GM20431 (cell line): ENCODE results near the gene CNIH3.
"Not testable (repeated sequence)": the region's sequence is repeated elsewhere in the genome, so short reads cannot be mapped to it uniquely, and the experiment has no call there.

Source experiments
- in situ Hi-C: fragments of 300-500 bp; cut with MseI, MboI; formaldehyde crosslinking; loops from one replicate; pipeline ENCODE4 v1.15.0; 2020; ENCODE audit warnings: low sequenced_read_pairs; ENCODE audit not compliant: unreplicated experiment

CNIH3 gene

DNA sequence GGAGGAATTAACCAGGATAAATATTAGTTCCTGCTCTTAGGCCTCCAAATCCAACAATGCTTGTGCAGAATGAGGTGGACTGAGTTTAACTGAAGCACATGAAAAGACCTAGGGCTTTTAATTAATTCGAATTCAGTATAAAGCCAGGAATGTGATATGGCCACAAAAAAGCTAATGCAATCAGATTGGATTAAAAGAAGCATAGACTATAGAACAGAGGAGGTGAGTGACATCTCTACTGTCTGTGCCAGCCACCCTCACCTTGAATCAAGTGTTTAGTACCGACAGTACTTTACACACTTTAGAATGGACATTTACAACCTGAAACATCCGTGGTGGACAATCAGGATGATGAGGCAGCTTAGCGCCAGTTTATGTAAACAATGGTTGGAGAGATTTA is 62.1 kb downstream of the CNIH3 start:
- in situ Hi-C loops: no loop called here

DNA sequence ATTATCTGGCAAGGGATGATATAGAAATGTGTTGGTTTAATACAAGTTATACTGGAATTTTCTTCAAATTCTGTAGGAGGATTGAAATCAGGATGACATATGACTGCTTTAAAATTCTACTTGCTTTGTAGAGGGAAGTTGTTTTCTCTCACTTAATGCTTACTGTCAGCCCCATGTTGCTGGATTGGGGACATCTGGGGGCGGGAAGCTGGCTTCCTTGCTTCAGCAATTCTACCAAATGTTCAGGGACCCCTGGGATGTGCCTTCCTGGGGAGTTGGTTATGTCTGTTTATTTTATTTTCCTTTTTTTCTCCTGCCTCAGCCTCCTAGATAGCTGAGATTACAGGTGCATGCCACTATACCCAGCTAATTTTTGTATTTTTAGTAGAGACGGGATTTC is 63.5 kb downstream of the CNIH3 start:
- in situ Hi-C loops: no loop called here

DNA sequence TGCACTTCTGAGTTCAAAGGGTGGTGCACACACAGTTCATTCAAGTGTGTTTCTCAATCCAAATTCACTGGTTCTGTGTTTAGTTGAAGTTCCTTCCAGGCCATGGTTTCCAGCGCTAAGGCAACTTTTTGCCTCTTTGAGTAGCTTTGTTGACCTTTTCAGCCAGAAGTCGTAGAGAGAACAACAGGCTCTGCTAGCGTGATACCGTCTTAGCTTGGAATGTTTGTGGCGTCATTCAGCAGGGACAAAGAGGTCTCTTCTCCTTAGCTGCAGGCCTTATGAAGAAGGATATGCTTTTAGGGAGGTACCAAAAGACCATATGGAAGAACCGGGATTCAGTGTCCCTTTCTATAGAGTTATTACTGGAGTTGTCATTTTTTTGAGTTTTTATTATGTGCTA is 65.7 kb downstream of the CNIH3 start:
- in situ Hi-C loops: no loop called here

DNA sequence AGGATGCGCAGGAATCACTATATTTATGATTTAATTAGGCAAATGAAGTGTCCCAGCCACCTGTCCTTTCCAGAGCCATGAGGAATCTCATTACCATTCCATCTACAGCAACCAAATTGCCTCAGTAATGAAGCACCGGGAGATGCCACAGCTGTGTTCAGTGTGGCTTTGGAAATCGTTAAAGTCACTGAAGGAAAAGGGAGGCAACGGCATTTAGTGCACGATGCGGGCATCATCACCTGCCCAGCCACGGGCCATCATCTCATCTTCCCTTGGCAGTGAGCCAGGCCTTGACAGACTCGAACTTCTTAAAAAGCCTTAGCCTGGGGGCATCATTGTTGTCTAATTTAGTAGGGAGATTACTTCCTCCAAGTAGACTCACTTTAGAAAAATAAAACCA is 67.8 kb downstream of the CNIH3 start:
- in situ Hi-C loops: no loop called here

DNA sequence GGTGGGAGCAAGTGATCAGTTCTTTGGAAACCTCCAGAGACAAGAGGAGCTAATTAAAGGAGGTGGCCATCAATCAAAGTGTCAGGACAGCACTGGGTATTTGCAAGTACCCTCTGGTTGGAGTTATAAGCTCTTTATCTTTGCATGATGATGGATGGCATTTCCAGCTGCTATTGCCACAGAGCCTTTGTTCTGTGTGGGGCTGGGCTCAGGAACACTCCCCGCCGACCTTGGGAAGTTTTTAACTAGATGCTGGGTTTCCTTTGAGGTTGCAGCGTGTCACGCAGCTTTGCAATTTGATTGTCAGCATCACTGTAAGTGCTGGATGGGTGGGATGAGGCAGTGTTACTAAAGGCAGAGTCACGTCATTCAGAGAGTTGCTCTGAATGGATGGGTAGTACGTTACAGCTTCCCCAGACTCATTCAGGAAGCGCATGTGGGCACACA is 68.9 kb downstream of the CNIH3 start:
- in situ Hi-C loops: no loop called here

DNA sequence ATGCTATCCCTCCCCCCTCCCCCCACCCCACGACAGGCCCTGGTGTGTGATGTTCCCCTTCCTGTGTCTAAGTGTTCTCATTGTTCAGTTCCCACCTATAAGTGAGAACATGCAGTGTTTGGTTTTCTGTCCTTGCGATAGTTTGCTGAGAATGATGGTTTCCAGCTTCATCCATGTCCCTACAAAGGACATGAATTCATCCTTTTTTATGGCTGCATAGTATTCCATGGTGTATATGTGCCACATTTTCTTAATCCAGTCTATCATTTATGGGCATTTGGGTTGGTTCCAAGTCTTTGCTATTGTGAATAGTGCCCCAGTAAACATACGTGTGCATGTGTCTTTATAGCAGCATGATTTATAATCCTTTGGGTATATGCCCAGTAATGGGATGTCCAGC is 70.0 kb downstream of the CNIH3 start:
- in situ Hi-C loops: not testable (repeated sequence)

DNA sequence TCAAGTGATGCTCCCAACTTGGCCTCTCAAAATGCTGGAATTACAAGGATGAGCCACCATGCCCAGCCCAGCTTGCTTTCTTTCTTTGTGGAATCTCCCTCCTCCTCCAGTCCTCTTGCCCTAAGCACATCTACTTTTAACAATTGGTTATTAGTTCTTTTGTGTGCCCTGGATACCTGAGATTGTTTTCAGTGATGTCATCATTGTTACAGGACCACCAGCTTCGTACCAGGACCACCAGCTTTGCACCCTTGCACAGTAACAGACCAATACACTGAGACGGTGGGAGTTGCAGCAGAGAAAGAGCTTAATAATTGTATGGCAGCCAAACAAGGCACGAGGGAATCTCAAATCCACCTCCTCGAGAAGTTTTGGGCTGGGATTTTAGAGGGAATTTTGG is 71.3 kb downstream of the CNIH3 start:
- in situ Hi-C loops: no loop called here

DNA sequence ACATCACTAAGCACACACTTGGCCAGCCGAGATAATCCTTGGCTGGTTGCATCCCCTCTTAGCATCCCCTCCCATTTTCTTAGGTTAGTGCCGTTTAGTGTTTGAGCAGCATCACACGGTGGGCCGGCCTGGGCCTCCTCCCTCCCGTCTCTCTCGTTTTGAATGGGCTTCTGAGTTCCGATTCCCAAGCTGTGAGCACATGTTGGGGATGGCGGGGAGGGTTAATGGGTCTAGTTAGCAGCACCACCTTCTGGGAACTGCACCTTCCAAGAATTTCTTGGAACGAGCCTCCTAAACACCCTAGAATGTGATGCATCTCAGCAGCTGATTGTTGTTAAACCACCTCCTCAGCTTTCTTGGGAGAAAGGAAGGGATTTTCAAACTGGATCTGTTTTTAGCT is 73.3 kb downstream of the CNIH3 start:
- in situ Hi-C loops: no loop called here

DNA sequence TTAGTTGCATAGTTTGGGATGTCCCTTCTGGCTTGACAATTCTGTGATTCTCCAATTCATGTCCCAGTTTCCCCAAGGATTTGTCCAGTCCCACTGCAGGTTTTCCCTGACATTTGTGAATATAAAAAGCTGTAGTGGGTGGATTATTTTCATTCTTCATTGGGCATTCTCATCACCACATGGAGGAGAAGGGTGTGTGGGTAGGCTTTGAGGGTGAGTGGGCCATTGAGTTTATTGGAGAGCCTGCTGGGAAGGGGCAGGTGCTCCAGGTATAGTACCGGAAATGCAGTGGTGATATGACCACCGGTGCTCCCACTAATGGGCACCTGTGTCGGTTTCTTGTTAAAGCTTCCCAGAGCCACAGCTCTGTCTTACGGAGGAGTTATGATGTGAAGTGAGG is 74.5 kb downstream of the CNIH3 start:
- in situ Hi-C loops: no loop called here

DNA sequence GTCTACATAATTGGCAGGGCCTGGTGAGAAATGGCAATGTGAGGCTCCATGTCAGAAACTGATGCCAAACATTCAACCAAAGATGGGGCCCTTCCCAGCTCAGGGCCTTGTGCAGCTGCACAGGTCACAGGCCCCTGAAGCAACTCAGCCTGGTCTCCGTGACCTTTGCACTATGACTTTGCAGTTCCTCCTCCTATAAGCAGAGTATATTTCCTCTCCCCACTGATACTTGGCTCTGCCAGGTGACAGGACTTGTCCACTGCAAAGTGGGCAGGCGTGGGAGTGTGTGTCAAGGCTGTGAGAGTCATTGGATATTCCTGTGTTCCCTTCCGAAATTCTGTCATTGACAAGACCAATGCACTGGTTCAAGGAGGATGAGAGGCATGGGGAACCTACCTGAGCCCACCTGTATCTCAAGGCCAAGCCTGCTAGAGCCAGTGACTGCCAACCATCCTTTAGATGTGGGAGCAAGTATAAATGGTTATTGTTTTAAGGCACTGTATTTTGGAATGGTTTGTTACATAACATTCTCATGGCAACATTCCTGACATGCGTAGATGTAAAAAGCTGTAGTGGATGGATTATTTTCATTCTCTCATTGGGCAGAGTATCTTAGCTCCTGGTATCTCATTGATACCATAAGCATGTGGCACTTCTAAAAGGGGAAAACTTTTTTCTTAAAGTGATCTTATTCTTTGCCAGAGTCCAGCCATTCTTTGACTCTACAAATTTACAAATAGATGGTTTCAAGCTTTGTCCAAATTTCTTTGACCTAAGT is 75.2 kb downstream of the CNIH3 start:
- in situ Hi-C loops: no loop called here

DNA sequence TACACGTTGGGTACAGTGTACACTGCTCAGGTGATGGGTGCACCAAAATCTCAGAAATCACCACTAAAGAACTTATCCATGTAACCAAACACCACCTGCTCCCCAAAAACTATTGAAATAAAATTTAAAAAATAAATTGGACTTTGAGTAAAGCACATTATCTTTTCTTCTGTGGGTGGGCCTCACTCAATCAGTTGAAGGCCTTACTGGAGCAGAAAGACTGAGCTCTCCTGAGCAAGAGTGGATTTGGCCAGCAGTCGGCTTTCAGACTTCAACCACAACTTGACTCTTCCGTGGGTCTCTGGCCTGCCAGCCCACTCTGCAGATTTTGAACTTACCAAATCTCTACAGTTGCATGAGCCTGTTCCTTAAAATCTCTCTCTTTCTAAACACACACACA is 78.9 kb downstream of the CNIH3 start:
- in situ Hi-C loops: no loop called here

DNA sequence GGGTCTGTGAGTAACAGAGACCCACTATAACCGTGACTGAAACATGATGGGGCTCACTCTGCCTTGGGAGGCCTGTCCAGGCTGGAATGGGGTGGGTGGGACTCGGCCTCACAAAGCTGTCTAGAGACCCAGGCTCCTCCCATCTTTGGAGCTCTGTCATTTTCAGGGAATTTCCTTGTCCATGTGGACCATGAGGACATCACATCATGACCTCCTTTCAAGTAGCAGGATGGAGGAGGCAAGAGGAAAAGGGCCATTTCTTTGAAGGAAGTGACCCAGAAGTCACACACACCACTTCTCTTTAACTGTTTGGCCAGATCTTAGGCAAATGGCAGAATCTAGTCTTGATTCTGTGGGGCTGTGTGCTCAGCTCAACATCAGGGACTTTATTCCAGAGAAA is 79.9 kb downstream of the CNIH3 start:
- in situ Hi-C loops: no loop called here

DNA sequence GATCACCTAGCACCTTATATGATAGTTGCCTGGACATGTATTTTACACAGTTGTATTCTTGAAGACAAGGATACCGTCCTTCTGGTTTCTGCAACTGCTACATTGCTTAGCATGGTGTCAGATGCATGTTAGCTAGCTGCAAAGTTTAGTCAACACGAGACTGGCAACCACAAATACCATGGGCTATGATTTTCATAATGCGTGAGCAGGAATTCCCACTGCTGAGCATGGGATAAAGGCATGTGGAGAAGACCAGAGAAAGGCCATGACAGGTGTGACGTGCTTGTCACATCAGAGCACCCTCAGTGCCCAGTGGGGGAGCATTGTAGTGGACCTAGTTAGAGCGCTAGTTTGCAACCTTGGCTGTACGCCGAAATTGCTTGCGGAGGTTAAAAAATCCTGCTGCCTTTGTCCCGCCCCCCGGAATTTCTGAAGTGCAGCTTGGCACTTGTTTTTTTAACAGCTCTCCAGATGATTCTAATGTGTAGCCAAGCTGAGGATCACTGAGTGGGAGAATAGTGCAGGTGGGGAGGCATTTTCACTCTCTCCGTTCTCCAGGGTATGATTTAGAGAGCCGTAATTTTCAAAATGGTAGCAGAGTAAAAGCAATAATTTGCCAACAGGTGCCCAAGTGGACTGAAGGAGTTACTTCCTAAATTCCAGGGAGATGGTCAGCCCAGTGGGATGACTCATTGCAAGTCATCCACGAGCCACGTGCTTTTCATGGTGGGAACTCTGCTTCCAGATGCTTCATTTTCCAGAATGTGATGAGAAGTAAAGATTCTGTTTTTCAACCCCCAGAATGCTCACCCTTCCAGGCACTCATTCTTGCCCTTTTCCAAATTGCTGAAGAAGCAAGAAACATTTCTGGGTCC is 81.0 kb downstream of the CNIH3 start:
- in situ Hi-C loops: no loop called here

DNA sequence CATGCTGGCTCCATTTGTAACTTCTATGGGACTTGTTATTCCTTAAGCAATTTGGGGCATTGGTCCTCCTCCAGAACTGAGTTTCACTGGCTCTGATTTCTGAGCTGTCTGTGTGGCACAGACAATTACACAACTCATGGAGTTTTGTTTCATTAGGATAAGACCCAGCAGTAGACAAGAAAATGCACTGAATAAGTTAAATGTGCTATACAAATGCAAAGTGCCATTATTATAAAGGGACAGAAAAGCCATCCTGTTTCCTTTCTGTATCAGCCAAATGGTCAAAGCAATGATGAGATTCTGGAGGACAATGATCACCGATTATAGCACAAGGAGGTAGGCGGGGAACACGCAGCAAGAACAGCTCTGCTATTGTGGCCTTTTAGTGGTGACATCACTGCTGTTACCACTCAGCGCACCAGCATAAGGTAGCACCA is 81.9 kb downstream of the CNIH3 start:
- in situ Hi-C loops: no loop called here

DNA sequence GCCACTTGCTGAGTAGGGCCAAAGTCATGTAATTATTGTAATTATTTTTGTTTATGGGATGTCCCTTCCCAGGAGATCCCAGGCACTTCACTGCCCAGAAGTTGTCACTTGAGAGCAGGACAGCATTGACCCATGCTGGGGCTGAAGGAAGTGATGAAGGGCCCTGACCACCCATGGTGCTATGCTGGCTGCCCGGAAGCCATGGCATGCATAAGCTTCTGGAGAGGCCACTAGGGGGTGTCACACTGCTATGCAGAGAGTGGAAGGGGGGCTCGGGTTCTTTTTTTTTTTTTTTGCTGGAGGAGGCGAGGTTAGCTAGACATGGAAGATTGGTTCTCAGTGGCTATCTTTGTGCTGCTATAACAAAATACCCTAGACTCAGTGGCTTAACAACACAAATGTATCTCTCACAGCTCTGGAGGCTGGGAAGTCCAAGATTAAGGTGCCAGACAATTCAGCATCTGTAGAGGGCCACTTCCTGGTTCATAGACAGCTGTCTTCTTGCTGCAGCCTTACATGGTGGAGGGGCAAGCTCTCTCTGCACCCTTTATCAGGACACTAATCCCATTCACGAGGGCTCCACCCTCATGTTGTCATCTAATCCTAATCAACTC is 84.9 kb downstream of the CNIH3 start:
- in situ Hi-C loops: loop anchor here (10.0 kb wide), 1 partner anchor 154 kb away; no protein-coding TSS in a partner anchor

DNA sequence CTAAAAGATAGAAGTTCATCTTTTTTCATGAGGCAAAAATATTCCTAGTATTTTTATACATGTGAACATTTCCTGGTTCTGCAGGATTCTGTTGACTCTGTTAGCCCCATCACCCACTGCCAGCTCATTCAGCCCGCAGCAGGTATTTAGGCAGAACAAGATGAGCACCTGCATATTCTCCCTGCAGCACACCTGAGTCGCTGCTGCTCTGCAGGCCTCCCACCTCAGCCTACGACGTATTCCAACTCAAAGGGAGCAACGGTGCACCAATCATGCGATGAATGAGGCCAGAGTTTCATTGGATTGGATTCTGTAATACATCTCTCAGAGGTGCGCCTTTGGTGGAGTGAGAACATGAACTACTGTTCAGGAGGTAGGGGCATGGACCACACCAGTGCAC is 87.6 kb downstream of the CNIH3 start:
- in situ Hi-C loops: loop anchor here (10.0 kb wide), 1 partner anchor 151 kb away; no protein-coding TSS in a partner anchor

DNA sequence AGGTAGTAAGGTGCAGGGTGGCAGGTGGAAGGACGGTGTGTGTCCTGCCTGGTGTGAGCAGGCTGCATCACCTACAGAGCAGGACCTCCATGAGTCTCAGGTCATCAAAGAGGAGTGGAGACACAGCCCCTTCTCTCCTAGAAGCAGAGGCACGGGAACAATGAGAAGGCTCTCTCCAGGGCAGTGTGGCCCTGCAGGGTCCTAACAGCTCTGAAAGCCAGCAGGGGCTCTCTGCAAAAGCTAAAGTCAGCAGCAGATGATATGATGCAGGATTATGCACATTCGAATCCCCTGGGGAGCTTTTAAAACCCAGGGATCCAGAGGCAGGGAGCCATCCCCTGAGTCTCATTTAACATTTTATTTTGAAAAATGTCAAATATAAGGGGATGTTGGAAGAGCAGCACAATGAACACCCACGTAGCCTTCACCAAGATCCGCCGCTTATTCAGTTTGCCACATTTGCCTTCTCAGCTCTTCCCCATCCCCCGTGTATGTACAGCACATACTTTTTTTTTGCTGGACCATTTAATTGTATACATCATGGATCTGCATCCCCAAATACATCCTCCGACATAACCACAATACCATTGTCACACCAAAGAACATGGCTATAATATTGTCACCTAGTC is 88.1 kb downstream of the CNIH3 start:
- in situ Hi-C loops: loop anchor here (10.0 kb wide), 1 partner anchor 151 kb away; no protein-coding TSS in a partner anchor

DNA sequence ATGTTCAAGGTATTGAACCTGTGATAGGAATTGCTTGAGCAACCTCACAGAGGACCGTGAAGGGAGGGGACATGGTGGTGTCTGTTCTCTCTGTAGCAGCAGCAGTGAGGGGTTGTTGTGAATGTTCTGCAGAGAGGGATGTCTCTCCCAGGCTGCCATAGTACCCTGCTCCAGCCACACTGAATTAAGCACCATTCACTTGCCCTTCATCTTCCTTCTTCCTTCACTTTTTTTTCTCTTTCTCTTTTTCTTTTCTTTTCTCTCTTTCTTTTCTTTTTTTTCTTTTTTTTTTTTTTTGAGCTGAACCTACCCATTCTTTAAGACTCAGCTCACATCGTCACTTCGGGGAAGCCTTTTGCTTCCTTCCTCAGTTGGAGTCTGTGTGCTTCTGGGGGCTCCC is 89.5 kb downstream of the CNIH3 start:
- in situ Hi-C loops: loop anchor here (10.0 kb wide), 1 partner anchor 149 kb away; no protein-coding TSS in a partner anchor

DNA sequence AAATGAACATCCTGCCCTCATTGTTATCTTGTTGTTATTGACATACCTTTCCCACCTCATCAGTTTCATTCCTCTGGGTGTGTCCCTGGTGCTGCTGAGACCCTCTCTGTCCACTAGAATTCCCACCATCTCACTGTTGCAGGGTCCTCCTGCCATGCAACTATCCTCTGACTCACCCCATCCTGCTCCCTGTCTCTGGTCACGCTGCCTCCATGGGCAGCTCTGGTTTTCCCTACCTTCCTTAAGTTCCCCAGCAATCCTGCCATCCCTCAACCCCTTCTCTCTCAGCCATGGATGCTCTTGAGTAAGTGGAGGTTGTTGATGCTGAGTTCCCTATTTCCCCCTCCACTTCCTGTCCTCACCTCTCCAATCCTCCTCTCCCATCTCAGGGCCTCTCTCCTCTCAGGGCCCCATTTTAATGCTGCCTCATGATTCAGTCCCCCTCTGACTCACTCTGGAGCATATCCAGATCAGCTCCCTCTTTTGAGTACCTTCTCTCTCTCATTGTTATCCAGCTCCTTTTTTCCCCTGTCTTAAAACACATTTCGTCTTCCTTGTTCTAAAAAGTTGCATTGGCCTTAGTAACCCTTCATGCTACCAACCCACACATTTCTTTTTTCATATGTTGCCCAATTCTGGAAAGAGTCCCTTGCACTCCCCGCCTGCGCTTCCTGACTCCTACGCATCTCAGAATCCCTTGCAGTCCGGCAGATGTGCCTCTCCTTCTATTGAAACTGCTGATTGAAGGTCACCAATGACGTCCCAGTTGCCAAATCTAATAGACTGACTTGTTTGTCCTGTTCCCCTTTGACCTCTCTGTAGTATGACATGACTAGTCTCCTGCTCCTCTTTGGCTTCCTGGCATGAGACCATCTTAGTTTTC is 92.0 kb downstream of the CNIH3 start:
- in situ Hi-C loops: loop anchor here (10.0 kb wide), 1 partner anchor 147 kb away; no protein-coding TSS in a partner anchor
